ENCODE data around the gene ZNF526.

Gene ZNF526

DNA sequence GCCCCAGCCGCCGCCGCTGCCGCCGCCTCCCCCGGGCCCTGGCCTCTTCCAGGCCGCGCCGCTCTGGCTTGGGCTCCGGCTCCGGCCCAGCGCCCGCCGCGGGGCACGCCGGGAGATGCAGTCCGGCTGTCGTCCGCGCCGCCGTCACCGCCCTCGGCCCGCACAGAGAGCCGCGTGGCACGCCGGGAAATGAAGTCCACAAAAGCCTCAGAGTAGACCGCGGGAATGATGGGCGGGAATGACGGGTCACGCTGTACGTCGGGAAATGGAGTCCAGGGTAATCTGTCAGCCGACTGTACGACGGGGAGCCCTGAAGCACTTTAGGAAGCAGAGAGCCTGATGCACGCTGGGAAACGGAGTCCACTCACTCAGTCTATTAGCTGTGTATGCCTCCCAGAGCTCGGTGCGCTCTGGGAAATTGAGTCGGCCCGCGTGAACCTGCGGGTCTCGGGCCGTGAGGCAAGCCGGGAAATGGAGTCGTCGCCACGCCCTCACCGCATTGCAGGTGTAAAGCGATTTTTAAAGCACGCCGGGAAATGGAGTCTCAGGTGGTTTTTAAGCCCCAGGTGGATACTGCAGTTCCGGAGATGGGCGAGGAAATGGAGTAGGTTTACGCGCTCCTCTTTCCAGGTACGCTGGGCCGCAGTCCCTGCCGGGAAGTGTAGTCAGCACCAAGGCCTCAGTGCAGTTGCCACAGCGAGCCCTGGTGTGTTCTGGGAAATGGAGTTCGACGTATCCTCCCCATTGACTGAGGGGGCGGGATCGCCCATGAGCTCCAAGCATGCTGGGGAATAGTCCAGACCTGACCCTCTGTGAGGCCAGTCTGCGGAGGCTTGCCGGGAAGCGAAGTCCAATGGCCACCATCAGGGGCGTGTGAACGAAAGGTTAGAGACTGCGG is 22.6 kb downstream of the ZNF526 start, which contains the start of gene GSK3A:
GSK3A (minus strand) TSS at position 91 of the 898 bp plus-strand sequence. CDS start 137 bp downstream, outside the sequence.
- TF ChIP-seq FOXP2 (optimal IDR thresholded peaks at IDR 0.05; ENCODE audit: borderline replicate concordance, extremely low read depth, extremely low read length, insufficient read depth) (no peak), TAF1 (IDR thresholded peaks at IDR 0.05; ENCODE audit: borderline replicate concordance, insufficient read depth, low read length) (peak; percentile 96; the same call in 1 of the 2 replicates), SIN3A (IDR thresholded peaks at IDR 0.05; ENCODE audit: borderline replicate concordance, insufficient read depth, low read length) (peak; percentile 74; the same call in 1 of the 2 replicates), POLR2AphosphoS5 (IDR thresholded peaks at IDR 0.05; ENCODE audit: low read depth, low read length) (peak; percentile 99)
- TF ChIP-seq, protein P1, sequence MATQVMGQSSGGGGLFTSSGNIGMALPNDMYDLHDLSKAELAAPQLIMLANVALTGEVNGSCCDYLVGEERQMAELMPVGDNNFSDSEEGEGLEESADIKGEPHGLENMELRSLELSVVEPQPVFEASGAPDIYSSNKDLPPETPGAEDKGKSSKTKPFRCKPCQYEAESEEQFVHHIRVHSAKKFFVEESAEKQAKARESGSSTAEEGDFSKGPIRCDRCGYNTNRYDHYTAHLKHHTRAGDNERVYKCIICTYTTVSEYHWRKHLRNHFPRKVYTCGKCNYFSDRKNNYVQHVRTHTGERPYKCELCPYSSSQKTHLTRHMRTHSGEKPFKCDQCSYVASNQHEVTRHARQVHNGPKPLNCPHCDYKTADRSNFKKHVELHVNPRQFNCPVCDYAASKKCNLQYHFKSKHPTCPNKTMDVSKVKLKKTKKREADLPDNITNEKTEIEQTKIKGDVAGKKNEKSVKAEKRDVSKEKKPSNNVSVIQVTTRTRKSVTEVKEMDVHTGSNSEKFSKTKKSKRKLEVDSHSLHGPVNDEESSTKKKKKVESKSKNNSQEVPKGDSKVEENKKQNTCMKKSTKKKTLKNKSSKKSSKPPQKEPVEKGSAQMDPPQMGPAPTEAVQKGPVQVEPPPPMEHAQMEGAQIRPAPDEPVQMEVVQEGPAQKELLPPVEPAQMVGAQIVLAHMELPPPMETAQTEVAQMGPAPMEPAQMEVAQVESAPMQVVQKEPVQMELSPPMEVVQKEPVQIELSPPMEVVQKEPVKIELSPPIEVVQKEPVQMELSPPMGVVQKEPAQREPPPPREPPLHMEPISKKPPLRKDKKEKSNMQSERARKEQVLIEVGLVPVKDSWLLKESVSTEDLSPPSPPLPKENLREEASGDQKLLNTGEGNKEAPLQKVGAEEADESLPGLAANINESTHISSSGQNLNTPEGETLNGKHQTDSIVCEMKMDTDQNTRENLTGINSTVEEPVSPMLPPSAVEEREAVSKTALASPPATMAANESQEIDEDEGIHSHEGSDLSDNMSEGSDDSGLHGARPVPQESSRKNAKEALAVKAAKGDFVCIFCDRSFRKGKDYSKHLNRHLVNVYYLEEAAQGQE (IDR thresholded peaks at IDR 0.05; ENCODE audit: insufficient read depth in 1 of 2, low read depth in 2 of 2, low read length in 2 of 2), result peak in 1 of 2 experiments; percentile 63; a peak in 2 of 4 replicates

DNA sequence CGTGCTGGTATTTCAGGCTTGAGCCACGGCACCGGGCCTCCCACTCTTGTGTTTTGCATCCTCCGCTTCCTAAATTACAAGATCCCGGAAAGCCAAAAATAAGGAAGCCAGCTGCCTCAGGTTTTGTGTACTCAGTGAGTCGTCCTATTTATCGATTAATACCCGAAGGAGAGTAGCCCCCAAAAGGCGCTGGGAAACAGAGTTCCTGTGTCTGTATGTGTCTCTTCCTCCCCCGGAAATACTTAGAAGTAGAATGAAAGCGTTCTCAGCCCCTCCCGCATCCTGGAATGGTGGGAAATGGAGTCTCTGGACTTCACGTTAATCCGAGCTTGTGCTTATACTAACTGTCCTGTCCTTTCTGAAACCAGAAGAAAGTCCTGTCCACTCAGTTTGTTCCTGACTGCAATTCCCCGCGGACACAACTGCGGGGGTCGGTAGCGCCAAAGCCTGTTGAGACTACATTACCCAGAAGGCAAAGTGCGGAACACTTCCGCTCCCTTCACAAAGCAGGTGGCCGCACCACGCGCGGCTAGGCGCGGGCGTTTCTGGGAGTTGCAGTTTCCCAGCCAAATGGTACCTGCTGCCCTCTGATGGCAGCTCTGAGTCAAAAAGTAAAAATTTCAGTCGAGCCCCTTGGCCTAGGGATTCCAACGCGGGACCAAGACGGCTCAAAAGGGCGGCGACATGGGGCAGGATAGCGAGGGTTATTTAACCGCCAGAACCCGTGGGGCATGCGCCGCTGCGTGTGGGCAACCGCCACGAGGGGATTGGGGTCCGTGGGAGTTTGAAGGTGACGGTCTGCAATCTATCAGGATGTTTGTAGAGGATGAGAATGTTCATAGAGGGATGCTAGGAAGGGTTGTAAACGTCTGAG is 24.5 kb downstream of the ZNF526 start:
- TF ChIP-seq SIN3A (IDR thresholded peaks at IDR 0.05; ENCODE audit: borderline replicate concordance, insufficient read depth, low read length), result peak; percentile 77; the same call in 1 of the 2 replicates
- TF ChIP-seq FOXP2 (optimal IDR thresholded peaks at IDR 0.05; ENCODE audit: borderline replicate concordance, extremely low read depth, extremely low read length, insufficient read depth), result no peak
- TF ChIP-seq, protein P1 (IDR thresholded peaks at IDR 0.05; ENCODE audit: insufficient read depth in 1 of 2, low read depth in 2 of 2, low read length in 2 of 2), result peak in 1 of 2 experiments; percentile 29; a peak in 1 of 4 replicates
- peak; percentile 62; the same call in 1 of the 2 replicates for TF ChIP-seq TAF1 (IDR thresholded peaks at IDR 0.05; ENCODE audit: borderline replicate concordance, insufficient read depth, low read length)
- peak; percentile 85; the same call in 1 of the 2 replicates for TF ChIP-seq POLR2AphosphoS5 (IDR thresholded peaks at IDR 0.05; ENCODE audit: low read depth, low read length)

DNA sequence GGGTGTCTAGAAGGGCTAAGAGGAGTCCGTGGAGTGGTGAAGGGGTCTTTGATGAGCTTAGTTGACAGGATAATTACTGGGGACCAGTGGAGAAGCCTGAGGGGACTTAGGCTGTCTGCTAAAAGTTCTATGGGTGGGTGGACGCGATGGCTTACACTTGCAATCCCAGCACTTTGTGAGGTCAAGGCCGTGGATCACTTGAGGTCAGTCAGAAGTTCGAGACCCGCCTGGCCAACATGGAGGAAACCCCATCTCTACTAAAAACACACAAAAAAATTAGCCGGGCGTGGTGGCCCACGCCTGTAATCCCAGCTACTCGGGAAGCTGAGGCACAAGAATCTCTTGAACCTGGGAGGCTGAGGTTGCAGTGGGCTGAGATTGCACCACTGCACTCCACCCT is 25.1 kb downstream of the ZNF526 start:
- TF ChIP-seq, protein P1 (IDR thresholded peaks at IDR 0.05; ENCODE audit: insufficient read depth in 1 of 2, low read depth in 2 of 2, low read length in 2 of 2), result no peak
- TF ChIP-seq FOXP2 (optimal IDR thresholded peaks at IDR 0.05; ENCODE audit: borderline replicate concordance, extremely low read depth, extremely low read length, insufficient read depth) (no peak), POLR2AphosphoS5 (IDR thresholded peaks at IDR 0.05; ENCODE audit: low read depth, low read length) (no peak), SIN3A (IDR thresholded peaks at IDR 0.05; ENCODE audit: borderline replicate concordance, insufficient read depth, low read length) (no peak), TAF1 (IDR thresholded peaks at IDR 0.05; ENCODE audit: borderline replicate concordance, insufficient read depth, low read length) (no peak)

DNA sequence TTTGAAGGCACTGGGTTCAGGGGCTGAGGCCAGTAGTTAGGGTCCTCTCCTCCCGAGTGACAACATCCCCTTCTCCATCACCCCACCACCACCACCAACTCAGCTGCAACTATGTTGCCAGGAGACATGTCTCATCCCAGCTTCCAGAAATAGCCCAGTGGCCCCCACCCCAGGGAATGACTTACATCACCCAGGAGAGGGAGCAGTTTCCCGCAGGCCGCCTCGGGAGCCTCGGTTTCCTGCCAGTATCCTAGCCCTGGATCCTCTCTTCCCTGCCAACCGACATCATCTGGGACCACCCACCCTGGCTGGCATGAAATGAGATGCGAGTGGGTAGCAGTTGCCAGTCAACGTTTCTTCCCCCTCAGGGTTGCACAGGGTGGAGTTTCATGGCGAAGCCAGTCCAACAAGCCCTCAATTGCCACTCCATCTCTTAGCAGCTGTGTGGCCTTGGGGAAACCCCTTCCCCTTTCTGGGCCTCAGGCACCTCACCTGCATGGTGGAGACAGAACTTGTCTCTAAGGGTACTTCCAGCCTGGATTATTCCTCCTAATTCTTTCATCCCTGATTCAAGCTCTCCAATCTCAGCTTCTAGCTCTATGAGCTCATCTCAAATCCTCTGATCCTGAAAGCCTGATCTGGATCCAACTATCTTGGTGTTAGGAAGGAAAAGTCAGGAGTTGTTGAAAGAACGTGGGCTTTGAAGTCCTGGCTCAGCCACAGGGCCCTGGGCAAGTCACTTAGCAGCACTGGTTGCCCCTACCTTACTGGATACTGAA is 26.2 kb downstream of the ZNF526 start:
- TF ChIP-seq POLR2AphosphoS5 (IDR thresholded peaks at IDR 0.05; ENCODE audit: low read depth, low read length) (peak; percentile 65), TAF1 (IDR thresholded peaks at IDR 0.05; ENCODE audit: borderline replicate concordance, insufficient read depth, low read length) (peak; percentile 10; the same call in 1 of the 2 replicates), FOXP2 (optimal IDR thresholded peaks at IDR 0.05; ENCODE audit: borderline replicate concordance, extremely low read depth, extremely low read length, insufficient read depth) (no peak), SIN3A (IDR thresholded peaks at IDR 0.05; ENCODE audit: borderline replicate concordance, insufficient read depth, low read length) (no peak)
- TF ChIP-seq, protein P1 (IDR thresholded peaks at IDR 0.05; ENCODE audit: insufficient read depth in 1 of 2, low read depth in 2 of 2, low read length in 2 of 2), result no peak

All from PFSK-1 (cell line).